Nephron progenitor cell (in vitro differentiated cells): ENCODE data around the gene PCBP3.
"Not testable (repeated sequence)": the region's sequence is repeated elsewhere in the genome, so short reads cannot be mapped to it uniquely, and the experiment has no call there.

Source experiments
- DNase-seq: peaks from one replicate; pipeline ENCODE4 v3.0.0; 2021
- H3K27ac Mint-ChIP-seq: 2 replicates; pipeline ENCODE4 v1.8.0; 2021; ENCODE audit warnings: mild to moderate bottlenecking, moderate library complexity, mixed read lengths
- H3K27me3 Mint-ChIP-seq: 2 replicates; pipeline ENCODE4 v1.8.0; 2021; ENCODE audit warnings: mild to moderate bottlenecking, low read depth, mixed read lengths; ENCODE audit not compliant: poor library complexity
- H3K36me3 Mint-ChIP-seq: 2 replicates; pipeline ENCODE4 v1.8.0; 2021; ENCODE audit warnings: low read depth, mixed read lengths
- H3K4me1 Mint-ChIP-seq: 2 replicates; pipeline ENCODE4 v1.8.0; 2021; ENCODE audit warnings: mixed read lengths
- H3K4me3 Mint-ChIP-seq: 2 replicates; pipeline ENCODE4 v1.8.0; 2021; ENCODE audit warnings: mild to moderate bottlenecking, moderate library complexity, mixed read lengths
- H3K9me3 Mint-ChIP-seq: 2 replicates; pipeline ENCODE4 v1.8.0; 2021; ENCODE audit warnings: mild to moderate bottlenecking, moderate library complexity, mixed read lengths
- CTCF ChIP-seq: fragments of 200-600 bp; sonication (generic); IDR thresholded peaks from 2 replicates; pipeline ENCODE4 v1.5.0; 2021; ENCODE audit warnings: antibody characterized with exemption

Gene PCBP3

GRCh38 chr21:45895778-45896370 lies 252.3 kb downstream of the PCBP3 start:
- Mint-ChIP-seq H3K36me3 (no peaks in the 10 kb centered on the region), H3K4me1 (peaks cover 41% of the 10 kb centered on the region), H3K27me3 (peaks cover 24% of the 10 kb centered on the region), H3K9me3 (no peaks in the 10 kb centered on the region), H3K4me3 (no peak overlapping the region), H3K27ac (no peak overlapping the region)
- no peak for DNase-seq
- TF ChIP-seq CTCF, result no peak

DNA sequence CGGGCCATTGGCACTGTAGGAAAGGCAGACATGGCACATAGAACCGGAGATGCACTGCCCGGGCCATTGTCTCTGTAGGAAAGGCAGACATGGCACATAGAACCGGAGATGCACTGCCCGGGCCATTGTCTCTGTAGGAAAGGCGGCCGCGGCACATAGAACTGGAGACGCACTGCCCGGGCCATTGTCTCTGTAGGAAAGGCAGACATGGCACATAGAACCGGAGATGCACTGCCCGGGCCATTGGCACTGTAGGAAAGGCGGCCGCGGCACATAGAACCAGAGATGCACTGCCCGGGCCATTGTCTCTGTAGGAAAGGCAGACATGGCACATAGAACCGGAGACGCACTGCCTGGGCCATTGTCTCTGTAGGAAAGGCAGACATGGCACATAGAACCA lies 252.9 kb downstream of the PCBP3 start:
- not testable (repeated sequence) for H3K27ac Mint-ChIP-seq, DNase-seq, H3K4me3 Mint-ChIP-seq, H3K36me3 Mint-ChIP-seq, H3K9me3 Mint-ChIP-seq
- Mint-ChIP-seq H3K27me3 (peaks cover 19% of the 10 kb centered on the region), H3K4me1 (peaks cover 36% of the 10 kb centered on the region)

DNA sequence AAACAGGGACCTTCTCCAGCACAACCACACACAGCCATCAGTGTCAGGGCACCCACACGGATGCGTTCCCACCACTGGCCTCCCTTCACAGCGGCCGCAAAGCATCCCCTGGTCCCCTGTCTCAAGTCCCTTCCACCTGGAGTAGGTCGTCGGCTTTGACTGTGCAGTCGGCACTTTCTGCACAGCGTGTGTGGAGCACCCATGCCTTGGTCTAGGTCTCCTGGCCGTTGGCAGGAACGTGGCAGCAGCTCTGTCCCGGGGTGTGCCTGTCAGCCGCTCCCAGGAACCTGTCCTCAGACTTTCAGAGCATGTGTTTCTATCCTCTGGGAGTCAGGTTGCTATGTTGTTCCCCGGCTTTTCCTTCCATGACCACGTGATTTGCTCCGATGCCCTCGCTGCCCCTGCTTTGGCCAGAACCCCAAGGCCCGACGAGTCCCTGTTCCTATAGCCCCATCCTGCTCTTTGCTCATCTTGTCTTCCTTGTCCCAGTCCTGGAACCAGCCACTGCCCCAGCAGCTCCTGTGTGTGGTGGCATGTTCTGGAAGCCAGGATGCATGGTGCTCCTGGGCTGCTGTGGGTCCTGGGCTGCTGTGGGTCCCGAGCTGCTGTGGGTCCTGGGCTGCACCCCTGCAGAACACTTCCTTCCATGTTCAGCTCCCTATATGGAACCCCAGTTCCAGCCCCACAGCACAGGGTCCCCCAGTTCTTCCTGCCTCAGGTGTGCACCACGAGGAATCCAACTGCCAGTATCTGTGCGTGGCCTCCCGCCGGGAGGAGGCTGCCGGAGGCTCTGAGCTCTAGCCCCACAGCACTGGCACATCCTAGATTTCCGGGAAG lies 253.9 kb downstream of the PCBP3 start:
- no peak overlapping the region for H3K27ac Mint-ChIP-seq

DNA sequence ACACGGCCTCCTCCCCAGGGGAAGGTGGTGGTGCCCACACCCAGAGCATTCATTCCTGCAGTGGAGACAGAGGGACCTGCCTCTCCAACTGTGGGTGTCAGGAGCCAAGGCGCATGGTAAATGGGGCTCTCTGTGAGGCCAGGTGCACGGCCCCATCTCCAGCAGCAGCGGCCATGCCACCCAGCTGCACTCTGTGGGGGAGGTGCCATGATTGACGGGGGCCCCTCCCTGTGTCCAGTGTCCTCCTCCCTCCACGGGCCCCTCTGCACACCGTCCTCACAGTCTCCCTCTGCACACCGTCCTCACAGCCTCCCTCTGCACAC lies 254.5 kb downstream of the PCBP3 start:
- H3K9me3 Mint-ChIP-seq, result no peaks in the 10 kb centered on the region
- H3K27ac Mint-ChIP-seq, result no peak overlapping the region
- H3K4me3 Mint-ChIP-seq, result no peak overlapping the region
- H3K27me3 Mint-ChIP-seq, result peaks cover 11% of the 10 kb centered on the region
- peaks cover 20% of the 10 kb centered on the region for H3K4me1 Mint-ChIP-seq
- no peaks in the 10 kb centered on the region for H3K36me3 Mint-ChIP-seq
- no peak for DNase-seq
- TF ChIP-seq CTCF, result no peak

More for the DNA sequence above, 253.9 kb downstream of the PCBP3 start:
- TF ChIP-seq CTCF, result no peak
- no peak overlapping the region for H3K4me3 Mint-ChIP-seq
- H3K27me3 Mint-ChIP-seq, result peaks cover 11% of the 10 kb centered on the region
- no peaks in the 10 kb centered on the region for H3K36me3 Mint-ChIP-seq
- no peaks in the 10 kb centered on the region for H3K9me3 Mint-ChIP-seq
- no peak for DNase-seq
- H3K4me1 Mint-ChIP-seq, result peaks cover 26% of the 10 kb centered on the region

GRCh38 chr21:45898781-45899180 lies 255.3 kb downstream of the PCBP3 start:
- no peak for TF ChIP-seq CTCF
- H3K9me3 Mint-ChIP-seq, result no peaks in the 10 kb centered on the region
- no peak for DNase-seq
- no peak overlapping the region for H3K4me3 Mint-ChIP-seq
- no peak overlapping the region for H3K27ac Mint-ChIP-seq
- peaks cover 11% of the 10 kb centered on the region for H3K27me3 Mint-ChIP-seq
- H3K36me3 Mint-ChIP-seq, result no peaks in the 10 kb centered on the region
- H3K4me1 Mint-ChIP-seq, result peaks cover 23% of the 10 kb centered on the region

DNA sequence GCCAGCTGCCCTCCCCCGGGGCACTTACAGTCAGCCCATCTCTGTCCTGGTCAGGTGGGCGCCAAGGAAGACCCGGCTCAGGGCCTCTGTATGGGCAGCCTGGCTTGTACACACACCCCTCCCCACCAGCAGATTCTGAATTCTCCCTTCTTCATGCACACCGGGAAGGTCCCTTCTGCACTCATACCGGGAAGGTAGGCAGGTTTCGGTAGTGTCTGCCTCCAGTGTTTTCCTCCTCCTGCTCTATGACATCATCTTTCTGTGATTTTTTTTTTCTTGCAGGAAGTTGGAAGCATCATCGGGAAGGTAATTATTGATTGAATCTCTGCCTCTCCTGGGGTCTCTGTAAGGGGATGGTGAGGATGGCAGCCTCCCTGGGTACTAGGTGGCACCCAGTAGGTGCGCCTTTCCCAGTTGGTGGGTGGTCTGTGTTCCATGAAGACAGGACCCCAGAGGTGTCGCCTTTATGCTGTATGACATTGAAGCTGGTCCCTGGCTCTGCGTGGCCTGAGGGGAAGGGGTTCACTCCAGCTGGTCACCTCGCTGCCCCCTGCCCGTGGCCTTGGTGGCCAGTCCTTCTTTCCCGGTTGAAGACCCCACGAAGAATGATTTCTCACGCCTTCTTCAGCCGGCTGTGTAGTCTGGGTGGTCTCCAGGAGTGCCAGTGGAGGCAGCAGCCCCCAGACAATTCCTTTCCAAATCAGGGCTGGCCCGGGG lies 255.9 kb downstream of the PCBP3 start:
- Mint-ChIP-seq H3K9me3 (no peaks in the 10 kb centered on the region), H3K27ac (no peak overlapping the region), H3K27me3 (peaks cover 11% of the 10 kb centered on the region), H3K36me3 (no peaks in the 10 kb centered on the region), H3K4me1 (peaks cover 20% of the 10 kb centered on the region), H3K4me3 (no peak overlapping the region)
- DNase-seq, result no peak
- TF ChIP-seq CTCF, result no peak
